Measurements from ENCODE around the gene FAM13C.

The FAM13C gene

DNA sequence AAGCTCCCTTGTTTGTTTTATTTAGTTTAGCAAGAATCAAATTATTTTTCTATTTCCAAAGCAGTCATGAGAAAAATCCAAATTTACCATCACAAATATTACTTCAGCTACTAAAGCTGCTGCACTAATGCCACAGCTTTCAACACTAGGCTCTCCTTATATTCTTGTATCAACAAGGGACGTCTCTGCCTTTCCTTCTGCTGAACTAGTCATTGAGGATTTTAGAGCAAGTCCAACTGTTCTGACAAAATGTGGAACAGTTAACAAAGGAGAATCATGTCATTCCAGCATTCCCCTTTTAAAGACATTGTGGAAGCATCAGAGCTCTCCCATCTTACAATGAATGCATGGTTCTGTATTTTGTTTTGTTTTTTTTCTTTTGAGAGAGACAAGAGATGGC, 28.6 kb downstream of the FAM13C start:
- peak overlapping the region; percentile 48 to 71 (median 54) for H3K27ac Mint-ChIP-seq
- no peaks in the 10 kb centered on the region for H3K36me3 Mint-ChIP-seq (ENCODE audit: low read depth)
- H3K9me3 Mint-ChIP-seq = no peaks in the 10 kb centered on the region
- TF ChIP-seq, protein P1, sequence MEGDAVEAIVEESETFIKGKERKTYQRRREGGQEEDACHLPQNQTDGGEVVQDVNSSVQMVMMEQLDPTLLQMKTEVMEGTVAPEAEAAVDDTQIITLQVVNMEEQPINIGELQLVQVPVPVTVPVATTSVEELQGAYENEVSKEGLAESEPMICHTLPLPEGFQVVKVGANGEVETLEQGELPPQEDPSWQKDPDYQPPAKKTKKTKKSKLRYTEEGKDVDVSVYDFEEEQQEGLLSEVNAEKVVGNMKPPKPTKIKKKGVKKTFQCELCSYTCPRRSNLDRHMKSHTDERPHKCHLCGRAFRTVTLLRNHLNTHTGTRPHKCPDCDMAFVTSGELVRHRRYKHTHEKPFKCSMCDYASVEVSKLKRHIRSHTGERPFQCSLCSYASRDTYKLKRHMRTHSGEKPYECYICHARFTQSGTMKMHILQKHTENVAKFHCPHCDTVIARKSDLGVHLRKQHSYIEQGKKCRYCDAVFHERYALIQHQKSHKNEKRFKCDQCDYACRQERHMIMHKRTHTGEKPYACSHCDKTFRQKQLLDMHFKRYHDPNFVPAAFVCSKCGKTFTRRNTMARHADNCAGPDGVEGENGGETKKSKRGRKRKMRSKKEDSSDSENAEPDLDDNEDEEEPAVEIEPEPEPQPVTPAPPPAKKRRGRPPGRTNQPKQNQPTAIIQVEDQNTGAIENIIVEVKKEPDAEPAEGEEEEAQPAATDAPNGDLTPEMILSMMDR (IDR thresholded peaks at IDR 0.05; ENCODE audit: unreplicated experiment in 3 of 3) = no peak
- H3K27me3 Mint-ChIP-seq (ENCODE audit: low read depth) = no peaks in the 10 kb centered on the region
- H3K4me1 Mint-ChIP-seq = peaks cover 35% of the 10 kb centered on the region
- H3K4me3 Mint-ChIP-seq = no peak overlapping the region

DNA sequence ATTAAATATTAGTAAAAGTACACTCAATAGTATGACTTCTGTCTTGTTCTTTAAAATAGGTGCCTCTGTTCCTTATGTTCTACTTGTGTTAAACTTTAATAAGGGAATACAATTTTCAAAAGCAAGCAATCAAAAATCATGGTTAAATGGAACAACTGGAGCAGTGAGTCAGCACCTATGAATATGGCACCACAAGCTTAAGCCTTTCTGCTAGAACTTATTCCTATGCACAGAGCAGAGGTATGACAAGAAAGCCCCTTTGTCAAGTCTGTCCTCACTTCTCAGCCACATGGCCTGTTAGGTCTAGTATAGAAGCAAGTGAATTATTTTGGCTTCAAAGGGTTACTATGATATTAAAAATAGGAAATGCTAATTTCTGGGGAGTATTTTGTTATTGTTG, 29.8 kb downstream of the FAM13C start:
- H3K27me3 Mint-ChIP-seq (ENCODE audit: low read depth) = no peaks in the 10 kb centered on the region
- peaks cover 28% of the 10 kb centered on the region for H3K4me1 Mint-ChIP-seq
- no peak overlapping the region for H3K4me3 Mint-ChIP-seq
- TF ChIP-seq, protein P1 (IDR thresholded peaks at IDR 0.05; ENCODE audit: unreplicated experiment in 3 of 3) = no peak
- no peak overlapping the region for H3K27ac Mint-ChIP-seq
- no peaks in the 10 kb centered on the region for H3K9me3 Mint-ChIP-seq
- H3K36me3 Mint-ChIP-seq (ENCODE audit: low read depth) = no peaks in the 10 kb centered on the region

DNA sequence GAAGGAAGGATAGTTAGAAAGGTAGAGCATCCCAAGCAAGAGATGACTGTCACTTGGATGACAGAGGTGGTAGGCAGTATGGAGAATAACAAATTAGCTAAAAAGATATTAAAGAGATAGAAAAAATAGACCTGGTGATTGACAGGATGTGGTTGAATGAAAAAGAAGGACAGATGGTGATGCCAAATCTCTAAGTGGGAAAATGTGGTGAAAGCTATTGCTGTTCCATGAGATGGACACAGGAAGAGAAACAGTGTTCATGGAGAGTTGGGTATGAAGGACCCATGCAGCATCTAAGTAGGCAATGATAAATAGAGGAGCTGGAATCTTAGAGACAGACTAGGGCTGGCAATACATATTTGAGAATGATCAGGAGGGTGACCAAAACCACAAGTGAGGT, 30.7 kb downstream of the FAM13C start:
- no peaks in the 10 kb centered on the region for H3K36me3 Mint-ChIP-seq (ENCODE audit: low read depth)
- no peaks in the 10 kb centered on the region for H3K9me3 Mint-ChIP-seq
- TF ChIP-seq, protein P1 (IDR thresholded peaks at IDR 0.05; ENCODE audit: unreplicated experiment in 3 of 3) = no peak
- H3K27me3 Mint-ChIP-seq (ENCODE audit: low read depth) = no peaks in the 10 kb centered on the region
- H3K4me3 Mint-ChIP-seq = no peak overlapping the region
- H3K4me1 Mint-ChIP-seq = peaks cover 21% of the 10 kb centered on the region
- no peak overlapping the region for H3K27ac Mint-ChIP-seq

DNA sequence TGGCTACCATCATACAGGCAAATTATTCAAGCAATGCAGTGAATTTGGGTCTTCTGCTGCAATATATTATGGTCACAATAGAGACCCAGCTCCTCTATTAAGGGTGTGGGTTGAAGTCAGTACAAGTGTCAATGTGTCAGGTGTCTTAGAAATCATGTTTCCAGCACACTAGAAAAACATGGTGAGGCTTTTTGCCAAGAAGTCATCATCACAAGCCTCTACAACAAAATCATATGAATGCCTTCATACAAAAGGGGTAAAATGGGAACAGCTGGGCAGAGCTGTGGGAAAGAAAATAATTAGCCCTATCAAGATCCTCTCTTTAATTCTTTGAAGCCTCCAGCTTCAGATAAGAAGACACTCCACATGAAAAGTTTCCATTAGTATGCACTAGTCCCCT, 37.2 kb downstream of the FAM13C start:
- Mint-ChIP-seq H3K4me1 (peaks cover 47% of the 10 kb centered on the region), H3K36me3 (ENCODE audit: low read depth) (peaks cover 5% of the 10 kb centered on the region), H3K9me3 (peaks cover 7% of the 10 kb centered on the region), H3K4me3 (no peak overlapping the region), H3K27ac (peak overlapping the region in 1 of 3 experiments; percentile 26), H3K27me3 (ENCODE audit: low read depth) (no peaks in the 10 kb centered on the region)
- TF ChIP-seq, protein P1 (IDR thresholded peaks at IDR 0.05; ENCODE audit: unreplicated experiment in 3 of 3) = no peak

DNA sequence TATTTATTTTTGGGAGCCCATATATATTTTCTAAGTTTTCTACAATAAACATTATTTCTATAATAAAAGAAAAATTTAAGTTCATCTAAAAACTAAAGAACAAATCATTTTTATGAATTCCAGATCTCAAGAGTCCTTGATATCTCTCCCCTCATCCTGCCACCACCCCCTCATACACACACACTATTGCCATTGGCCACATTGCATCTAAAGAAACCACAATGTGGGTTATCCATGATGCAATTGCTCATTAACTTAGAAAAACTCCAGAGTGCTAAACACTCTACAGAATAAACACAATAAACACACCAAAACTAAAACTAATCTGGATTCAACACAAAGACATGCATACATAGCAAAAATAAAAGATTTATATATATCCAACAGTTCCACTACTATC, 37.8 kb downstream of the FAM13C start:
- Mint-ChIP-seq H3K27ac (peak overlapping the region in 1 of 3 experiments; percentile 26), H3K36me3 (ENCODE audit: low read depth) (peaks cover 5% of the 10 kb centered on the region), H3K4me1 (peaks cover 52% of the 10 kb centered on the region), H3K9me3 (peaks cover 7% of the 10 kb centered on the region), H3K4me3 (no peak overlapping the region), H3K27me3 (ENCODE audit: low read depth) (no peaks in the 10 kb centered on the region)
- TF ChIP-seq, protein P1 (IDR thresholded peaks at IDR 0.05; ENCODE audit: unreplicated experiment in 3 of 3) = no peak

DNA sequence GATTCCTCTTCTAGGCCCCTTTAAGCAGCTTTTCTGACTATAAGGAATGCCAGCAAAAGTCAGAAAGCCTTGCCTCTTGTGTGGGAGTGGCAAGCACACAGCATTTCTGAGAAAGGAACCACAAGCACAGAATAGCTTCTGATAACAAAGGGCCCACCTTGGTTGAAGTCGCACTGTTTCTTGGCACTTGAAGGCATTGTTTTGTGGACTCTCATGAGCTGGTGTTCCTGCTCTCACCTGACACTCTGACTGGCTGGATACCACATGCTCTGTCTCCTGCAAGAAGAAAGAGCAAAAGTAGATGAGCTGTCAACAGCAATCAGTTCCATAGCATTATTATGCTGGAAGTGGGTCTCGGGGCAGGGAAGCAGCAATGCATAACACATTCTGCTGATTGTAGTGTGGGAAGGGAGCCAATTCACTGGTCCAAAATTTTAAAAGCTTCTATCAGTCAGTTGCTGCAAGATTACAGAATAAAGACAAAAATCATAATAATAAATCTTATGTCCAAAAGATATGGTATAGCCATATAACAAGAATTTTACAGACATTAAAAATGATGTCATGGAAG, 38.4 kb downstream of the FAM13C start:
- Mint-ChIP-seq H3K27ac (peak overlapping the region; percentile 76 to 80 (median 76)), H3K36me3 (ENCODE audit: low read depth) (peaks cover 5% of the 10 kb centered on the region), H3K4me3 (no peak overlapping the region), H3K4me1 (peaks cover 57% of the 10 kb centered on the region), H3K27me3 (ENCODE audit: low read depth) (no peaks in the 10 kb centered on the region), H3K9me3 (peaks cover 7% of the 10 kb centered on the region)
- TF ChIP-seq, protein P1 (IDR thresholded peaks at IDR 0.05; ENCODE audit: unreplicated experiment in 3 of 3) = no peak
